Measurements from ENCODE around the gene VAV3.

DNA sequence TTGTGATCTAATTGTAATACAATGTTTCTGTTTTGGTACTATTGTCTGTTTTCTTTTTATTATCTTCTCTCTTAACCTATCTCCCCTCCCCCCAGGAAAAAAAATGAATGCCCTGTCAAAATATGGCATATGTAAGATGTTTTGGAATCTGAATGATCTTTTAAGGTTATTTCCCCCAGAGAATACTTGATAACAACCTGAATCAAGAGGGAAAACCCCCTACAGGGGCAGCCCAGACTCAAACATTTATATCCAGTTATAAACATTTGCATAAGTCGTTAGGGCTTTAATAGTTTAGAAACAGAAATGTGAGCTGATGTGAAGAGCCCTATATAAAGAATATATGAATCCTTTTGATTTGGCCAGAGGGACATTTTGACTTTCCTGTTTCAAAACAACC lies 169.5 kb downstream of the VAV3 start:
- TF ChIP-seq, protein P1, sequence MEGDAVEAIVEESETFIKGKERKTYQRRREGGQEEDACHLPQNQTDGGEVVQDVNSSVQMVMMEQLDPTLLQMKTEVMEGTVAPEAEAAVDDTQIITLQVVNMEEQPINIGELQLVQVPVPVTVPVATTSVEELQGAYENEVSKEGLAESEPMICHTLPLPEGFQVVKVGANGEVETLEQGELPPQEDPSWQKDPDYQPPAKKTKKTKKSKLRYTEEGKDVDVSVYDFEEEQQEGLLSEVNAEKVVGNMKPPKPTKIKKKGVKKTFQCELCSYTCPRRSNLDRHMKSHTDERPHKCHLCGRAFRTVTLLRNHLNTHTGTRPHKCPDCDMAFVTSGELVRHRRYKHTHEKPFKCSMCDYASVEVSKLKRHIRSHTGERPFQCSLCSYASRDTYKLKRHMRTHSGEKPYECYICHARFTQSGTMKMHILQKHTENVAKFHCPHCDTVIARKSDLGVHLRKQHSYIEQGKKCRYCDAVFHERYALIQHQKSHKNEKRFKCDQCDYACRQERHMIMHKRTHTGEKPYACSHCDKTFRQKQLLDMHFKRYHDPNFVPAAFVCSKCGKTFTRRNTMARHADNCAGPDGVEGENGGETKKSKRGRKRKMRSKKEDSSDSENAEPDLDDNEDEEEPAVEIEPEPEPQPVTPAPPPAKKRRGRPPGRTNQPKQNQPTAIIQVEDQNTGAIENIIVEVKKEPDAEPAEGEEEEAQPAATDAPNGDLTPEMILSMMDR (IDR thresholded peaks at IDR 0.05; ENCODE audit: insufficient read depth, low read depth, low read length): no peak
- TF ChIP-seq EZH2 (IDR thresholded peaks at IDR 0.05; ENCODE audit: insufficient read depth, low read length): no peak

Data from astrocyte (in vitro differentiated cells and primary cell).